HG03039 (cell line): ENCODE data around the gene COQ8A.

ENCODE experiments used
- ATAC-seq: cut with Tn5 transposase; IDR thresholded peaks from one replicate; pipeline ENCODE4 v1.9.1; 2021; ENCODE audit warnings: mild to moderate bottlenecking, moderate library complexity; ENCODE audit not compliant: unreplicated experiment

Gene COQ8A

GRCh38 chr1:226972931-226973330, 32.8 kb downstream of the COQ8A start:
- no peak for ATAC-seq

GRCh38 chr1:226973371-226973897, 33.3 kb downstream of the COQ8A start:
- ATAC-seq: no peak

- no peak for ATAC-seq
These were observed 33.9 kb downstream of the COQ8A start for GRCh38 chr1:226973898-226974543.

- ATAC-seq: no peak
These were observed 34.6 kb downstream of the COQ8A start for GRCh38 chr1:226974544-226975258.

GRCh38 chr1:226975259-226976250, 35.5 kb downstream of the COQ8A start:
- ATAC-seq: no peak

- no peak for ATAC-seq
These were observed 36.3 kb downstream of the COQ8A start for GRCh38 chr1:226976276-226976977.

- ATAC-seq: no peak
These were observed 37.0 kb downstream of the COQ8A start for GRCh38 chr1:226976978-226977642.

GRCh38 chr1:226977643-226978431, 37.7 kb downstream of the COQ8A start:
- ATAC-seq: no peak

GRCh38 chr1:226978432-226979114, 38.5 kb downstream of the COQ8A start:
- ATAC-seq: no peak

- no peak for ATAC-seq
These were observed 39.0 kb downstream of the COQ8A start for GRCh38 chr1:226979115-226979516.

- ATAC-seq: no peak
These were observed 39.5 kb downstream of the COQ8A start for GRCh38 chr1:226979517-226980121.

- no peak for ATAC-seq
These were observed 40.0 kb downstream of the COQ8A start for GRCh38 chr1:226980122-226980560.

- no peak for ATAC-seq
These were observed 40.7 kb downstream of the COQ8A start for GRCh38 chr1:226980565-226981385.

- ATAC-seq: no peak
These were observed 41.3 kb downstream of the COQ8A start for GRCh38 chr1:226981386-226981817.

- ATAC-seq: no peak
These were observed 41.7 kb downstream of the COQ8A start for GRCh38 chr1:226981838-226982237.

- no peak for ATAC-seq
These were observed 42.5 kb downstream of the COQ8A start for GRCh38 chr1:226982451-226983177.
